DMS 273 (cell line): ENCODE measurements around the gene BOLL.
"Not testable (repeated sequence)": the region's sequence is repeated elsewhere in the genome, so short reads cannot be mapped to it uniquely, and the experiment has no call there.

Experiments
- DNase-seq: peaks from one replicate; lab custom pipeline; 2025; ENCODE audit not compliant: unreplicated experiment; lab: John Stamatoyannopoulos, UW

BOLL gene

GRCh38 chr2:197799068-197799467 lies 13.9 kb upstream of the BOLL start:
- DNase-seq: peak; percentile 62

GRCh38 chr2:197798187-197798586 lies 13.1 kb upstream of the BOLL start:
- DNase-seq: no peak

DNA sequence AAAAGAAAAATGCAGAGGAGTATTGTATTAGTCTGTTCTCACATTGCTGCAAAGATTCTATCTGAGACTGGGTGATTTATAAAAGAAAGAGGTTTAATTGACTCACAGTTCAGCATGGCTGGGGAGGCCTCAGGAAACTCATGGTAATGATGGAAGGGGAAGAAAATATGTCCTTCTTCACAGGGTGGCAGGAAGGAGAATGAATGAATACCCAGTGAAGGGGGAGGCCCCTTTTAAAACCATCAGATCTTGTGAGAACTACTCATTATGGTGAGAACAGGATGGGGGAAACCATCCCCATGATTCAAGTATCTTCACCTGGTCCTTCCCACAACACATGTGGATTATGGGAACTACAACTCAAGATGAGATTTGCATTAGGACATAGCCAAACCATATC lies 10.2 kb upstream of the BOLL start:
- no peak for DNase-seq

GRCh38 chr2:197793456-197793855 lies 8.3 kb upstream of the BOLL start:
- no peak for DNase-seq

- peak; percentile 80 for DNase-seq
These were observed 1.1 kb upstream of the BOLL start for GRCh38 chr2:197786010-197786877.

- no peak for DNase-seq
These were observed 3.0 kb downstream of the BOLL start for GRCh38 chr2:197782126-197782525.

GRCh38 chr2:197779261-197779660 lies 5.9 kb downstream of the BOLL start:
- no peak for DNase-seq

- DNase-seq: peak; percentile 65
These were observed 7.2 kb downstream of the BOLL start for GRCh38 chr2:197777823-197778407.

GRCh38 chr2:197760293-197760657 lies 24.8 kb downstream of the BOLL start:
- DNase-seq: no peak

DNA sequence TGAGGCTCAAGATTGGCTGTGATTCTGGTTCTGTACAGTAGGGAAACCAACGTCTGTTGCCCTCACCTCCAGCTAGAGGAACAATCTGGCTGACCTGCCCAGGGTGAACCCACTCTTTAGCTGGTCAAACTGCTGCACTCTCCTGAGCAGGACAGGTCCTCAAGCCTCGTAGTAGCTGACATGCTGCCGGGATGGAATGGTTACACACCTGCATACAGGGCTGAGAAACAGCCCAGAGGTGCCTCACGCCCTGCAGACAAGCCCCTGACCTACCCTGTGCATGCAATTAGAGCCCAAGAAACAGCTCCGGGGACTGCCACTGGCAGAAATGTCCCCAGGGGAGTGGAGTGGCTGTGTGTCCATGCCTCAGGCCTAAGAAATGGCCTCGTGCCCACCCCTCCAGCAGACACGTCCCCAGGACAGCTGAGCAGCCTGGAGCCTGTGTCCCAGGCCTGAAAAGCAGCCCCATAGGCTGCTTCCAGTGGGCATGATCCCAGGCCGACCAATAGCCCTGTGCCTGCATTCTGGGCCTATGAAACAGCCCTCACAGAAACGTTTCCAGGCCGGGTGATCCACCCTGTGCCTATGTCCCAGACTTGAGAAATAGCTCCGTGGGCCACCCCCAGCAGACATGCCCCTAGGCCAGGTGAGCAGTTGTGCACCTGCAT lies 25.4 kb downstream of the BOLL start:
- no peak for DNase-seq

GRCh38 chr2:197759013-197759412 lies 26.1 kb downstream of the BOLL start:
- DNase-seq: no peak

- no peak for DNase-seq
These were observed 44.9 kb downstream of the BOLL start for GRCh38 chr2:197740200-197740599.

GRCh38 chr2:197728555-197729544 lies 56.3 kb downstream of the BOLL start:
- DNase-seq: not testable (repeated sequence)

DNA sequence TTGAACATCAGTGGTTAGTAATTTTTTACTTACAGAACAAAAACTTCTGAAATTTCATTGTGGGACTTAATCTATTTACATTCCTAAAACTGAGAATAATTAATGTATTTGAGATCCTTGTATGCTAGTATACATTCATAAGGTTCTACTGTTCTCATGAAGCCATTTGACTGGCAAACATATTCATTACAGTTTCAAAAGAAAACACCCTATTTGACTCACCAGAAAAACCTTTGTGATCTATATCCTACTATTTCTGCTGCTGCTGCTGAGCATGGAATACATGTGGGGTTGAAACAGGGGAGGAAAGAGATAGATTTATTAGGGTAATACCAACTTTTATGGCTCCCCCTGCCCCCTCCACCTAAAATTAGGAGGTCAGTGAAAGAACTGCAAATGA lies 58.1 kb downstream of the BOLL start:
- no peak for DNase-seq

- no peak for DNase-seq
These were observed 67.3 kb downstream of the BOLL start for GRCh38 chr2:197717863-197718262.

DNA sequence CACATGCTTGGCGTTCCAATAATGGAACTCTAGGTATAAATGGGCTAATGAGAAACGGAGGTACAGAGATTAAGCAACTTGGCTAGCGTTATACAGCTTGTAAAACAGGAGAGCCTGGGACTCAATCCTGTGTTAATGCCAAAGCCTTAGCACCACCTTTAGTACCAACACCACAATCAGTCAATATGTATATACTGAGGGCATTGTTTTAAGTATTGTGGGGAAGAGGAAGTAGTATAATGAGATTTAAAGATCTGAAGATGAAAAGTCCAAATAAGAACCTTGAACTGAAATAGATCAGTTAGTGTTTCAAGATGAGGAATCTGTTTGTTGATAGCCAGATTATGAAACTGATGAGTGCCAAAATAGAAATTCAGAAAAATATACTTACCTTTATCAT lies 71.8 kb downstream of the BOLL start:
- no peak for DNase-seq

GRCh38 chr2:197711578-197711977 lies 73.5 kb downstream of the BOLL start:
- DNase-seq: no peak

GRCh38 chr2:197710424-197711042 lies 74.6 kb downstream of the BOLL start:
- DNase-seq: no peak

DNA sequence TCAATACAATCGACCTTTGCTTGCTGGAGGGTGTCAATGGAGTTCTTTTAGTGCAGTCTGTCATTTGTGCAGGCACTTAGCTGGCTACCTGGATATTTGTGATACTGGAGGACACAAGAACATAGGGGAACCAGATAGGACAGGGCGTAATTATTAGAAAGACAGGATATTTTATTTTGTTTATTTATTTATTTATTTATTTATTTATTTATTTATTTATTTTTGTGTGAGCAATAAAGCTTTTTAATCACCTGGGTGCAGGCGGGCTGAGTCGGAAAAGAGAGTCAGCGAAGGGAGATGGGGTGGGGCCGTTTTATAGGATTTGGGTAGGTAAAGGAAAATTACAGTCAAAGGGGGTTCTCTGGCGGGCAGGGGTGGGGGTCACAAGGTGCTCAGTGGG lies 76.0 kb downstream of the BOLL start:
- DNase-seq: not testable (repeated sequence)

DNA sequence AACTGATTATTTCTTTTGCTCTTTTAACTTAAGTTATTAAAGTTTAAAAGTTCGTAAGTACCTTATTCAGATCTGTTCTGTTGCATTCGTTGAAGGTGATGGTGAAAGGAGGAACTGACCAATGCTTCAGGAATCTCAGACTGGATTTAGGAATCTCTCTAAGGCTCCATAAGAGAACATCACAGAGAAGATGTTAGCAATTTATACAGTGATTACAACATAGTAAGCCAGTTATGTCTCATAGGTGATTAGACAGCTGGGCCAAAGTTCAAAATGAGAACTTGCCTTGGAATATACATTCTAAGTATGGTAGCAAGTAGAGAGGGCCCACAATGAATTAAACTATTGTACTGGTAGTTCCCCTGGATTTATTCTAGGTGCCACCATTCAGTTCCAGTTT lies 76.8 kb downstream of the BOLL start:
- no peak for DNase-seq
